Kidney (tissue), 14 donors: ENCODE measurements around the gene SEL1L. TPM values are rescaled to one million over a fixed set of nuclear protein-coding genes. Genes with fewer than 3 reads are reported as not detected.

Experiments used
- DNase-seq, 5 donors: peaks; one replicate each; pipeline ENCODE4 v3.0.0-alpha.2; 2013 to 2020
- FAIRE-seq: peaks from 2 replicates; lab custom pipeline; 2012; peaks lifted over from hg19 to GRCh38; lab: Jason Lieb, UNC
- H3K27ac ChIP-seq, 2 donors: one replicate each; pipeline ENCODE4 v1.7.0; 2013; ENCODE audit warnings: low read depth in 2 of 2, low read length in 2 of 2, inconsistent platforms in 1 of 2
- H3K27me3 ChIP-seq: one replicate; pipeline ENCODE4 v1.7.1; 2013; ENCODE audit warnings: low read length, inconsistent platforms; ENCODE audit not compliant: control insufficient read depth, insufficient read depth
- H3K36me3 ChIP-seq, 3 donors: one replicate each; pipeline versions ENCODE4 v1.7.0 to v1.7.1; 2013; ENCODE audit warnings: low read length in 3 of 3, control low read depth in 1 of 3, inconsistent platforms in 1 of 3; ENCODE audit not compliant: insufficient read depth in 3 of 3, control insufficient read depth in 2 of 3
- H3K4me1 ChIP-seq, 3 donors: one replicate each; pipeline versions ENCODE4 v1.7.0 to v1.7.1; 2013; ENCODE audit warnings: low read length in 3 of 3, inconsistent platforms in 1 of 3, low read depth in 1 of 3; ENCODE audit not compliant: control insufficient read depth in 2 of 3, insufficient read depth in 2 of 3
- H3K4me3 ChIP-seq, 3 donors: one replicate each; pipeline versions ENCODE4 v1.7.0 to v1.8.1; 2013; ENCODE audit warnings: low read length in 3 of 3, control low read depth in 1 of 3, inconsistent platforms in 1 of 3
- H3K9ac ChIP-seq, 3 donors: one replicate each; pipeline versions ENCODE4 v1.7.0 to v1.7.1; 2013; ENCODE audit warnings: low read length in 3 of 3, control low read depth in 1 of 3, inconsistent platforms in 1 of 3
- H3K9me3 ChIP-seq, 3 donors: one replicate each; pipeline versions ENCODE4 v1.7.0 to v1.7.1; 2013; ENCODE audit warnings: low read length in 3 of 3, control low read depth in 1 of 3, inconsistent platforms in 1 of 3; ENCODE audit not compliant: control insufficient read depth in 2 of 3, insufficient read depth in 1 of 3
- intact Hi-C: fragments of 100-400 bp; cut with DNase I; formaldehyde crosslinking; loops from one replicate; pipeline ENCODE4 v1.11.1; 2022
- polyA plus RNA-seq: library from polyadenylated mRNA; stranded (reverse); fragments of 350-450 nt; fragmentation: Illumina TruSeq; extraction: RNeasy Lipid Tissue Mini Kit (QIAGEN cat#74804); gene quantifications from one replicate; pipeline ENCODE4 v1.2.3, GENCODE V29; 2014; ENCODE audit warnings: low read depth, low replicate concordance; ENCODE audit not compliant: insufficient read depth
- total RNA-seq: library from RNA; stranded (reverse); fragmentation: NEBNext Ultra II Directional; extraction: Animal tissue kit (Norgen Biotek cat#: 25700); gene quantifications from one replicate; pipeline ENCODE4 v1.2.1, GENCODE V29; 2021
- TF ChIP-seq, protein P1 (sequence below): IDR thresholded peaks from 3 replicates; pipeline ENCODE4 v1.5.1; 2012; ENCODE audit warnings: mild to moderate bottlenecking, moderate library complexity, borderline replicate concordance; ENCODE audit not compliant: insufficient read depth; ENCODE audit errors: extremely low read depth
- donor health status: control.
- donor health status: control.
- donor health status: control.
- donor health status: control.
- donor health status: control.
- donor health status: DM: yes; HTN: yes; CAD: no.
- donor health status: Normal renal cell carcinoma (clear cell type).

Gene SEL1L
- total and polyA plus RNA-seq, 2 donors from 2014 or later, result 18.9 to 115 TPM

DNA sequence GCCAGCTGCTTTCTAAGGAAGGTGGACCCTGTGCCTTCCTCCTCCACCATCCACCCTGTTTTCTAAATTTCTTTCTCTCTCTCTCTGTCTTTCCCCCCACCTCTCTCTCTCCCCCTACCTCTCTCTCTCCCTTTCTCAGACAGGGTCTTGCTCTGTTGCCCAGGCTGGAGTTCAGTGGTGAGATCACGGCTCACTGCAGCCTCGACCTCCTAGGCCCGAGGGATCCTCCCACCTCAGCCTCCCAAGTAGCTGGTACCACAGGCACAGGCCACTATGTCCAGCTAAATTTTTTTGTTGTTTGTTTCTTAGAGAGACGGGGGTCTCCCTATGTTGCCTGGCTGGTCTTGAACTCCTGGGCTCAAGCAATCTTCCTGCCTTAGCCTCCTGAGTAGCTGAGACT is 73.7 kb downstream of the SEL1L start:
- DNase-seq (no peak), FAIRE-seq (no peak)
- H3K27ac ChIP-seq, result peak overlapping the region; percentile 75 to 83
- no peaks in the 10 kb centered on the region for H3K27me3 ChIP-seq
- H3K9me3 ChIP-seq, result no peaks in the 10 kb centered on the region
- H3K4me1 ChIP-seq, result peaks cover 0 to 8% (median 6%) of the 10 kb centered on the region in 3 donors
- peak overlapping the region in 1 of 3 donors; percentile 57 for H3K9ac ChIP-seq
- peak overlapping the region in 1 of 3 donors; percentile 31 for H3K4me3 ChIP-seq
- TF ChIP-seq, protein P1, sequence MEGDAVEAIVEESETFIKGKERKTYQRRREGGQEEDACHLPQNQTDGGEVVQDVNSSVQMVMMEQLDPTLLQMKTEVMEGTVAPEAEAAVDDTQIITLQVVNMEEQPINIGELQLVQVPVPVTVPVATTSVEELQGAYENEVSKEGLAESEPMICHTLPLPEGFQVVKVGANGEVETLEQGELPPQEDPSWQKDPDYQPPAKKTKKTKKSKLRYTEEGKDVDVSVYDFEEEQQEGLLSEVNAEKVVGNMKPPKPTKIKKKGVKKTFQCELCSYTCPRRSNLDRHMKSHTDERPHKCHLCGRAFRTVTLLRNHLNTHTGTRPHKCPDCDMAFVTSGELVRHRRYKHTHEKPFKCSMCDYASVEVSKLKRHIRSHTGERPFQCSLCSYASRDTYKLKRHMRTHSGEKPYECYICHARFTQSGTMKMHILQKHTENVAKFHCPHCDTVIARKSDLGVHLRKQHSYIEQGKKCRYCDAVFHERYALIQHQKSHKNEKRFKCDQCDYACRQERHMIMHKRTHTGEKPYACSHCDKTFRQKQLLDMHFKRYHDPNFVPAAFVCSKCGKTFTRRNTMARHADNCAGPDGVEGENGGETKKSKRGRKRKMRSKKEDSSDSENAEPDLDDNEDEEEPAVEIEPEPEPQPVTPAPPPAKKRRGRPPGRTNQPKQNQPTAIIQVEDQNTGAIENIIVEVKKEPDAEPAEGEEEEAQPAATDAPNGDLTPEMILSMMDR, result no peak
- intact Hi-C loops, result no loop called here
- H3K36me3 ChIP-seq, result no peaks in the 10 kb centered on the region

DNA sequence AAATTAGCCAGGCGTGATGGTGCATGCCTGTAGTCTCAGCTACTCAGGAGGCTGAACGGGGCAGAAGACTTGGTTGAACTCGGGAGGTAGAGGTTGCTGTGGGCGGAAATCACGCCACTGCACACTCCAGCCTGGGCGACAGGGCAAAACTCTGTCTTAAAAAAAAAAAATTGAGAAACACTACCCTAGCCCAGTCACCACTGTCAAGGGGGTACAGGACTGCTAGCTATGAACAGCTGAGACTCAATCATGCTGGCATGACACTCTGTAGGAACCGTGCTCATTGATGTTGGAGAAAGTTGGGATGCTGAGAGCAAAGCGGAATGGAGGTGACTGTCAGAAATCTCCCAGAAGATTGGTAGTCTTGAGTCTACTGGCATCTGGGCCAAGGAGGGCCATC is 75.3 kb downstream of the SEL1L start:
- Histone ChIP-seq H3K9me3 (no peaks in the 10 kb centered on the region), H3K27ac (no peak overlapping the region), H3K4me1 (peaks cover 0 to 8% (median 6%) of the 10 kb centered on the region in 3 donors), H3K4me3 (no peak overlapping the region), H3K27me3 (no peaks in the 10 kb centered on the region), H3K9ac (no peak overlapping the region), H3K36me3 (no peaks in the 10 kb centered on the region)
- TF ChIP-seq, protein P1, result no peak
- intact Hi-C loops, result no loop called here
- DNase-seq, result no peak
- no peak for FAIRE-seq

DNA sequence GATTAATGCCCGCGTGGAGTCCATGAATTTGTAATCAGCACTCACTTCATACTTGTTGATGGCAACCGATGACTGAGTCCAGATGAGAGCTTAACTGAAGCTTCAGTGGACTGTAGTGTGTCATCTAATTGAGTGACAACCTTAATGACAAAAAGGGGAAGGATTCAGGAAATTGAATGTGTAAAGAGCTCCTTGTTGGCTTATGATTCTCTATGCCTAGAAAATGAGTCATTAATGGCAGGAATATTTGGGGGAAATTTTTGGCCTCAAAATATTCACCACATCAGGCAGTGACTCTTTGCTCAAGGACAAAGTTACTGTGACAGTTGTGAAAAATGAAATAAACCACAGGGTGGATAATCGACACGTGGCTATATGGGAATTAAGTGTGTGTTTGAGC is 78.3 kb downstream of the SEL1L start:
- Histone ChIP-seq H3K27me3 (no peaks in the 10 kb centered on the region), H3K4me1 (peaks cover 0 to 13% (median 6%) of the 10 kb centered on the region in 3 donors), H3K9ac (no peak overlapping the region), H3K36me3 (no peaks in the 10 kb centered on the region), H3K9me3 (no peaks in the 10 kb centered on the region), H3K27ac (no peak overlapping the region), H3K4me3 (no peak overlapping the region)
- DNase-seq (no peak), FAIRE-seq (no peak)
- TF ChIP-seq, protein P1, result no peak
- intact Hi-C loops, result no loop called here
